ENCODE results near the gene ADGRD2. TPM values are rescaled to one million over a fixed set of nuclear protein-coding genes. Genes with fewer than 3 reads are reported as not detected.

Gene ADGRD2
- polyA plus RNA-seq, 2 of the 4 experiments (the other 2 are of a cell fraction), result not detected

- no peak overlapping the region for H3K4me2 ChIP-seq
- no peak overlapping the region for H3K27ac ChIP-seq
- TF ChIP-seq RCOR1 (IDR thresholded peaks at IDR 0.05; ENCODE audit: low read depth, low read length) (no peak), NPAS2 (CRISPR knock-in tag; IDR thresholded peaks at IDR 0.05; ENCODE audit: borderline replicate concordance) (no peak), EHMT2 (IDR thresholded peaks at IDR 0.05; ENCODE audit: low read depth) (no peak), EHF (CRISPR knock-in tag; IDR thresholded peaks at IDR 0.05) (no peak), CBX2 (IDR thresholded peaks at IDR 0.05; ENCODE audit: borderline replicate concordance, low read depth) (no peak)
- TF ChIP-seq, protein P1, sequence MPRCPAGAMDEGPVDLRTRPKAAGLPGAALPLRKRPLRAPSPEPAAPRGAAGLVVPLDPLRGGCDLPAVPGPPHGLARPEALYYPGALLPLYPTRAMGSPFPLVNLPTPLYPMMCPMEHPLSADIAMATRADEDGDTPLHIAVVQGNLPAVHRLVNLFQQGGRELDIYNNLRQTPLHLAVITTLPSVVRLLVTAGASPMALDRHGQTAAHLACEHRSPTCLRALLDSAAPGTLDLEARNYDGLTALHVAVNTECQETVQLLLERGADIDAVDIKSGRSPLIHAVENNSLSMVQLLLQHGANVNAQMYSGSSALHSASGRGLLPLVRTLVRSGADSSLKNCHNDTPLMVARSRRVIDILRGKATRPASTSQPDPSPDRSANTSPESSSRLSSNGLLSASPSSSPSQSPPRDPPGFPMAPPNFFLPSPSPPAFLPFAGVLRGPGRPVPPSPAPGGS (IDR thresholded peaks at IDR 0.05), result no peak
- DNase-seq (ENCODE audit: low read depth in 1 of 2, low spot score in 1 of 2) (no peak), ATAC-seq (no peak), FAIRE-seq (no peak)
- ChIA-PET CTCF (no interaction called here), POLR2A (interaction anchor here (0.5 kb wide), 1 partner anchor 47 kb away, joined by 5 read pairs; no protein-coding TSS in a partner anchor)
- WGBS (ENCODE audit: missing lambda C conversion rate), result 77% methylated on average over 11 of the region's 19 CpGs
- no peaks in the 10 kb centered on the region for H3K4me1 ChIP-seq
- 0 out of 3 replicates have a peak, but pooled peaks cover 3% of the 10 kb centered on the region for H3K9me3 ChIP-seq
- H3K4me3 ChIP-seq, result no peak overlapping the region
Measured at GRCh38 chr9:124468061-124468740, 17.9 kb downstream of the ADGRD2 start.

- ATAC-seq (no peak), DNase-seq (ENCODE audit: low read depth in 1 of 2, low spot score in 1 of 2) (no peak), FAIRE-seq (no peak)
- no peaks in the 10 kb centered on the region for H3K9me3 ChIP-seq
- TF ChIP-seq NPAS2 (CRISPR knock-in tag; IDR thresholded peaks at IDR 0.05; ENCODE audit: borderline replicate concordance) (no peak), NR3C1 (IDR thresholded peaks at IDR 0.05) (no peak), CHD4 (IDR thresholded peaks at IDR 0.05; ENCODE audit: borderline replicate concordance) (no peak), JUNB (IDR thresholded peaks at IDR 0.05) (no peak), CBX2 (IDR thresholded peaks at IDR 0.05; ENCODE audit: borderline replicate concordance, low read depth) (no peak), ZNF302 (CRISPR knock-in tag; IDR thresholded peaks at IDR 0.05) (no peak), TP53 (CRISPR knock-in tag; IDR thresholded peaks at IDR 0.05) (no peak), FOXS1 (CRISPR knock-in tag; IDR thresholded peaks at IDR 0.05) (no peak), CBX8 (IDR thresholded peaks at IDR 0.05) (no peak), KDM1A (IDR thresholded peaks at IDR 0.05; ENCODE audit: low read depth) (no peak), USF2 (IDR thresholded peaks at IDR 0.05) (no peak), RFX5 (IDR thresholded peaks at IDR 0.05) (no peak), CTCF (IDR thresholded peaks at IDR 0.05) (no peak), JUN (IDR thresholded peaks at IDR 0.05) (no peak), BHLHE40 (IDR thresholded peaks at IDR 0.05; ENCODE audit: low read depth, low read length) (no peak)
- CTCF ChIA-PET, result interaction anchor here (0.8 to 1.5 kb wide), 2 partner anchors 54 to 68 kb away, joined by 3 to 5 read pairs; partner anchors contain the start of gene PSMB7
- 72% methylated on average over 20 of the region's 28 CpGs for WGBS (ENCODE audit: missing lambda C conversion rate)
- H3K4me2 ChIP-seq, result no peak overlapping the region
- POLR2A ChIA-PET, result interaction anchor here (0.5 kb wide), 1 partner anchor 46 kb away, joined by 5 read pairs; no protein-coding TSS in a partner anchor
- H3K4me1 ChIP-seq, result no peaks in the 10 kb centered on the region
- no peak overlapping the region for H3K4me3 ChIP-seq
- H3K27ac ChIP-seq, result no peak overlapping the region
Measured at GRCh38 chr9:124469011-124469832, 19.0 kb downstream of the ADGRD2 start.
